SH-SY5Y (cell line): Measurements from ENCODE around the gene BTN1A1.

ENCODE experiments used
- GATA2 ChIP-seq: IDR thresholded peaks from 2 replicates; pipeline ENCODE4 v1.6.1; 2011; ENCODE audit warnings: mild to moderate bottlenecking, low read depth, low read length
- GATA3 ChIP-seq: IDR thresholded peaks from 2 replicates; pipeline ENCODE4 v1.6.1; 2011; ENCODE audit warnings: low read depth, mild to moderate bottlenecking, low read length, moderate library complexity

BTN1A1 gene, protein sequence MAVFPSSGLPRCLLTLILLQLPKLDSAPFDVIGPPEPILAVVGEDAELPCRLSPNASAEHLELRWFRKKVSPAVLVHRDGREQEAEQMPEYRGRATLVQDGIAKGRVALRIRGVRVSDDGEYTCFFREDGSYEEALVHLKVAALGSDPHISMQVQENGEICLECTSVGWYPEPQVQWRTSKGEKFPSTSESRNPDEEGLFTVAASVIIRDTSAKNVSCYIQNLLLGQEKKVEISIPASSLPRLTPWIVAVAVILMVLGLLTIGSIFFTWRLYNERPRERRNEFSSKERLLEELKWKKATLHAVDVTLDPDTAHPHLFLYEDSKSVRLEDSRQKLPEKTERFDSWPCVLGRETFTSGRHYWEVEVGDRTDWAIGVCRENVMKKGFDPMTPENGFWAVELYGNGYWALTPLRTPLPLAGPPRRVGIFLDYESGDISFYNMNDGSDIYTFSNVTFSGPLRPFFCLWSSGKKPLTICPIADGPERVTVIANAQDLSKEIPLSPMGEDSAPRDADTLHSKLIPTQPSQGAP

GRCh38 chr6:26500102-26500501, at the start of gene BTN1A1:
Gene BTN1A1 (plus strand): TSS chr6:26500303. CDS start chr6:26501287, 984 bp downstream.
- TF ChIP-seq GATA3, result no peak
- TF ChIP-seq GATA2, result no peak

GRCh38 chr6:26452631-26453235, 47.4 kb upstream of the BTN1A1 start:
- TF ChIP-seq GATA3 (no peak), GATA2 (no peak)

GRCh38 chr6:26454631-26455030, 45.5 kb upstream of the BTN1A1 start:
- TF ChIP-seq GATA3 (no peak), GATA2 (no peak)

DNA sequence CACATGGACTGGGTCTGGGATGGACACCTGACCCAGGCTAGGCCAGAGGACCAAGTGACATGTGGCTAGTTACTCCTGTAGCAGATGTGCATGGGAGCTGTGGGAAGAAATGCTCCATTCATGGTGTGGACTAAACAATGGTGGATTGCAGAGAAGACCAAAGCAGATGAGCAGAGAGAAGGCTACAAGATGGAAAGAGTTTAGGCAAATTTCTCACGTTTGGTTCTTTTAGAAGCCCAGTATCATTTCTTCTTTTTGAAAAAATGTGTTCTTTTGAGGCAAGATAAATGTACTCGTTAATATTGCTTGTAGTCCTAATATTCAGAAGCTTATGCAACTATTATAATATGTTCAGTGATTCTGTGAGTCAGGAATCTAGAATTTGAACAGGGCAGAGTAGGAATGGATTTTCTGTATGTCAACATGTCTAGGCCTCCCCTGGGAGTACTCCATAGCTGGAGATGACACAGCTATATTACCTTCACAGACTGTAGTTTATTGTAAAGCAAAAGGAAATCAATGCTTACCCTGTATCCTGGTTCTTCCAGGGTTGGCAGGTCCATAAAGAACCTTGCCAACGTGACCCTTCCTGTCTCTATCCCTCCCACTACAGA, 44.6 kb upstream of the BTN1A1 start:
- TF ChIP-seq GATA3 (no peak), GATA2 (no peak)

DNA sequence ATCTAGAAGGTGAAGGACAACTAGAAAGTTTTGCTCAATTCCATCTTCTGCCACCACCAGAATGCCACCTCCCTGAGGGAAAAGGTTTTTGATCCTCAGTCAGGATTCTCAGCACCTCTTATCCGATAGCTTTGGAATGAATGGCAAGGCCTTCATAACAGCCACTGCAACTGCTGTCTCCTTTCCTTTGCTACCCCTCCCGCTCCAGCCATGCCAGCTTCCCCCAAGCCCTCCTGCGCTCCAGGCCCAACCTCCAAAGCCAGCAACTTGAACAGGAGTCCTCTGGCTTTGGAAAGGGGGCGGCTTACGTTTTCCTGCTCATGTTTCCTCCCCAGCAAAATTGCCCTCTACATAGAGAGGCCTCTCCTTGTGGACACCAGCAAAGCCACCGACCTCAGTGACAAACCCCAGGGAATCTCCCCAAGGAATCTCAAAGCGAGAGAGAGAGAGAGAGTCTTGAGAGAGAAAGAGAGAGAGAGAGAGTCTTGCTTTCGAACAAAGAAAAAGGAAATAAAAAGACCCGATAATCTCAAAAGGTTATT, 42.8 kb upstream of the BTN1A1 start:
- TF ChIP-seq GATA3 (no peak), GATA2 (no peak)

- no peak for TF ChIP-seq GATA3
- no peak for TF ChIP-seq GATA2
Observed at GRCh38 chr6:26457806-26458688, 42.1 kb upstream of the BTN1A1 start, which contains the start of gene BTN2A1. Gene BTN2A1 (plus strand): TSS chr6:26457955. CDS start chr6:26458637, 682 bp downstream.

DNA sequence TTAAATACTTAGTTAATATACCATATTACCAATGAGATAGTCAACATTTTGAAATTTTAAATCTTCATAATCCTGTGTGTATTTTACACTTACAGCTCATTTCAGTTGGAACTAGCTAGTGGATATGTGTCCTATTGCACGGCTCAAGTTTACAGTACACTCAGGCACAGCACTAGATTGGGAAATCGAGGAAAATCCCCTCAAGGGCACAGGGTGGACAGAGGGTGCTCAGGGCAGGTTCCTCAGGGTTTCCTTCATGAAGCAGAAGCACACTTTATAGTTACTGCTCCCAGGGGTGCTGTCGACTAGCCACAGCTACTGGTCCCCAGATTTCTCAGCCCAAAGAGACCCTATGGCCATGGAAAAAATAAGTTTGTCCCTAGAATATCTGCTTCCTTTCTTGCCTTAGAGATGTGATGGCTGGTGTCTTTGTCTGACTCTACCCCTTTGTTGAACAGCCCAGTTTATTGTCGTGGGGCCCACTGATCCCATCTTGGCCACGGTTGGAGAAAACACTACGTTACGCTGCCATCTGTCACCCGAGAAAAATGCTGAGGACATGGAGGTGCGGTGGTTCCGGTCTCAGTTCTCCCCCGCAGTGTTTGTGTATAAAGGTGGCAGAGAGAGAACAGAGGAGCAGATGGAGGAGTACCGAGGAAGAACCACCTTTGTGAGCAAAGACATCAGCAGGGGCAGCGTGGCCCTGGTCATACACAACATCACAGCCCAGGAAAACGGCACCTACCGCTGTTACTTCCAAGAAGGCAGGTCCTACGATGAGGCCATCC, 40.9 kb upstream of the BTN1A1 start:
- TF ChIP-seq GATA3 (no peak), GATA2 (no peak)

GRCh38 chr6:26464014-26464413, 36.1 kb upstream of the BTN1A1 start:
- TF ChIP-seq GATA2, result no peak
- TF ChIP-seq GATA3, result no peak

DNA sequence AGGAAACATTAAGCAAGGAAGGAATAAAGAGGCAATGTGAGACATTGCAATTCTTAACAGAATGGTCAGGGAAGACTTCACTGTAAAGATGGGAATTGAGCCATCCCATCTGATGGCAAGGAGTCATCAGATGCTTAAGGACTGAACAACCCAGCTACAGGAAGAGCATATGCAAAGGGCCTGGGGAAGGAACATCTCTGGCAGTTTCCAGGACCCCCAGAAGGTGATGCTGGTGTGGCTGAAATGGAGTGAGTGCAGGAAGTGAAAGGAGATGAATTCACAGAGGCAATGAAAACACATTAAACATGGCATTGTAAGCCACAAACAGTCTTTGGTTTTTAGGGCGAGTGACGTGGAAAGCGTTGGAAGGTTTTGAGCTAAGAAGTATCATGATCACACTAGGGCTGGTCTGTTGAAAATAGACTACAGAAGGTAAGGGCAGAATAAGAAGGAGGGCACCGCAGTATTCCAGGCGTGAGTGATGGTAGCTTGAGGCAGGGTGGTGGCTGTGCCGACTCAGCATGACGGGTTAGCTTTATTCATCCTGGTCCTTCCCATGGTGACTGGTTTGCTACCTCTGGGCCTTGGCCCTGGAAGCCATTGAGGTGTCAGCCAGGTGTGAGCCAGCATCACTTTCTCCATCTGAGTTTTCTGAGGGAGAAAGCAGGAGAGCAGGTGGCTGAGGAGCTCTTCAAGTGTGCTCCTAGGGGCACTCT, 35.5 kb upstream of the BTN1A1 start:
- TF ChIP-seq GATA3 (no peak), GATA2 (no peak)

DNA sequence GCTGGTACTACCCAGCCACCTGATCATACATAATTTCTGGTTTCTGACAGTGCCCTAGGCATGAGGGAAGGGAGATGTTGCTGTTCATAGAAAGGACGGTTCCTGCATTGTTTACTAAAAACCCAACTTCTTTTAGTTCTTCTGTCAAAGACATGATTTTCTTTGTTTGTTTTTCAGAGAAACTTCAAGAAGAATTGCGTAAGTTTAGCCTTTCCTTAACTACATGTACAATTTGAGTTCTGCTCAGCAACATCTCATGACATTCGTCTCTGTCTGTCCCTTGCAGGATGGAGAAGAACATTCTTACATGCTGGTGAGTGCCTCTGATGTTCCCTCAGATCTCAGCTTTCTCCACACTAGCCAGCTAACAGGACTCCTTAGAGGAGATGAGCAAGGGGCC, 34.3 kb upstream of the BTN1A1 start:
- no peak for TF ChIP-seq GATA2
- no peak for TF ChIP-seq GATA3

DNA sequence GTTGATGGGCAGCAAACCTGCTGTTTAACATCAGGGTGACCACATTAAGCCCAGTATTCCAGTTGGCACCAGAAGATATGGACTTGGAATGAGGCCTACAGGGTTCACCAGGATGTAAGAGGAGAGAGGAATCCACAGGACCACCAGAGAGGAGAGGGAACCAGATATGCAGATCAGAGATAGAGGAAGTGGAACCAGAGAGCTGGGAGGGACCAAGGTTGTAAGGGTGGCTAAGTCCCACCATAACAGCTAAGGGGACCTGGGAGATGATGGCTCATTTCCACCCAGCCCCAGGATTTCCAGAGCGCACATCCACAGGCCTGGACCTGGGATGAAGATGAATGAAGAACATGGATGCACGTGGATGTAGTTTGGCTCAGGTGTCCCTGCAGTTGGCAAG, 31.3 kb upstream of the BTN1A1 start:
- TF ChIP-seq GATA3 (no peak), GATA2 (no peak)

DNA sequence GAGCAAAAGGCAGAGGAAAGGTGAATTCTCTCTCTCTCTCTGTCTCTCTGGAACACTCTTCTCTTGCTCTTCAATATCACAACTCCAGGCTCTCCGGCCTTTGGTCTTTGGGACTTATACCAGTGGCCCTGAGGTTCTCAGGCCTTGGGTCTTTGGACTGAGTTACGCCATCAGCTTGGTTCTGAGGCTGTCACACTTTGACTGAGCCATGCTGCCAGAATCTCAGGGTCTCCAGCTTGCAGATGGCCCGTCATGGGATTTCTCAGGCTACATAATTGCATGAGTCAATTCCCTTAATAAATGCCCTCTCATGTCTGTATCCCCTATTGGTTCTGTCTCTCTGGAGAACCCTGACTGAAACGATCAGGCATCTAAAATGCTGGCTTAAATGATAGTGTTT, 29.5 kb upstream of the BTN1A1 start:
- no peak for TF ChIP-seq GATA2
- no peak for TF ChIP-seq GATA3

- no peak for TF ChIP-seq GATA2
- no peak for TF ChIP-seq GATA3
Observed at GRCh38 chr6:26471970-26472369, 28.1 kb upstream of the BTN1A1 start.
